Upper lobe of left lung (tissue), 6 donors: ENCODE measurements around the gene EVL. TPM values are rescaled to one million over a fixed set of nuclear protein-coding genes. Genes with fewer than 3 reads are reported as not detected.
A peak's percentile ranks its signal among the peaks of the same experiment; 100 is the strongest.
"Not testable (repeated sequence)": the region's sequence is repeated elsewhere in the genome, so short reads cannot be mapped to it uniquely, and the experiment has no call there.

Source experiments
- ATAC-seq, 2 donors: fragments of 200-7000 bp; cut with Tn5 transposase; one replicate each; pipeline ENCODE4 v1.9.1; 2022; ENCODE audit warnings: mild to moderate bottlenecking in 2 of 2, moderate library complexity in 2 of 2; ENCODE audit not compliant: low FRiP score in 2 of 2
- DNase-seq, 2 donors: peaks; one replicate each; pipeline ENCODE4 v3.0.0-alpha.2; 2019 to 2020
- H3K27ac ChIP-seq, 4 donors: fragments of 200-600 bp; sonication (generic); one replicate each; pipeline ENCODE4 v1.5.1; 2016 to 2019
- H3K27me3 ChIP-seq, 4 donors: fragments of 200-600 bp; sonication (generic); one replicate each; pipeline ENCODE4 v1.5.1; 2017 to 2019
- H3K36me3 ChIP-seq, 4 donors: fragments of 200-600 bp; sonication (generic); one replicate each; pipeline ENCODE4 v1.5.1; 2016 to 2019
- H3K4me1 ChIP-seq, 4 donors: fragments of 200-600 bp; sonication (generic); one replicate each; pipeline ENCODE4 v1.5.1; 2018 to 2019
- H3K4me3 ChIP-seq, 4 donors: fragments of 200-600 bp; sonication (generic); one replicate each; pipeline ENCODE4 v1.5.1; 2017 to 2019; ENCODE audit warnings: mild to moderate bottlenecking in 2 of 4, moderate library complexity in 1 of 4
- H3K9me3 ChIP-seq, 4 donors: fragments of 200-600 bp; sonication (generic); one replicate each; pipeline ENCODE4 v1.5.1; 2018 to 2019
- CTCF ChIP-seq, 6 experiments: fragments of 450-650 bp in 4 of 6; fragments of 200-600 bp in 2 of 6; sonication (generic) in 2 of 6; IDR thresholded peaks; one replicate each; pipeline ENCODE4 v1.5.1; 2016 to 2019; ENCODE audit warnings: antibody characterized with exemption in 6 of 6
- EP300 ChIP-seq, 4 donors: sonication (generic); formaldehyde crosslinking; IDR thresholded peaks; one replicate each; pipeline ENCODE4 v1.5.1; 2017; ENCODE audit warnings: antibody characterized with exemption in 4 of 4, control low read depth in 2 of 4
- POLR2A ChIP-seq, 4 donors: fragments of 450-650 bp; IDR thresholded peaks; one replicate each; pipeline ENCODE4 v1.5.1; 2016 to 2017; ENCODE audit warnings: antibody characterized with exemption in 4 of 4, mild to moderate bottlenecking in 2 of 4
- POLR2AphosphoS5 ChIP-seq, 2 donors: sonication (generic); formaldehyde crosslinking; IDR thresholded peaks; one replicate each; pipeline ENCODE4 v1.5.1; 2017; ENCODE audit warnings: antibody characterized with exemption in 2 of 2
- WGBS, 2 donors: methylation state at CpG; one replicate each; pipeline ENCODE4 v1.1.5; 2017 to 2018; 5-methylcytosine and 5-hydroxymethylcytosine counted together
- total RNA-seq, 6 donors: library from RNA; depleted of rRNA in 4 of 6; stranded (reverse); fragments of >200 nt in 4 of 6; gene quantifications; one replicate each; pipeline versions ENCODE4 v1.1.0 to v1.2.1, GENCODE V29; 2016 to 2021
- donor health status: DM: no; HTN: no; CAD: no; lungs with moderate emphysema.
- donor health status: DM: no; HTN: yes; CAD: no; lungs with severe emphysema.

The EVL gene
- total RNA-seq, 6 donors from 2014 or later = 69.6 to 222 (median 140) TPM

GRCh38 chr14:100155756-100156616 lies 90.8 kb downstream of the EVL start:
- TF ChIP-seq POLR2AphosphoS5 (IDR thresholded peaks at IDR 0.05) (no peak), EP300 (IDR thresholded peaks at IDR 0.05) (no peak), POLR2A (IDR thresholded peaks at IDR 0.05) (no peak), CTCF (IDR thresholded peaks at IDR 0.05) (no peak)
- H3K27ac ChIP-seq = peak overlapping the region in 1 of 4 donors; percentile 19
- peaks cover 0 to 11% (median 6%) of the 10 kb centered on the region in 4 donors for H3K9me3 ChIP-seq
- ATAC-seq = no peak
- no peaks in the 10 kb centered on the region for H3K36me3 ChIP-seq
- DNase-seq = no peak
- H3K4me1 ChIP-seq = peaks cover 15 to 31% (median 24%) of the 10 kb centered on the region in 4 donors
- peaks cover 0 to 16% (median 11%) of the 10 kb centered on the region in 4 donors for H3K27me3 ChIP-seq
- H3K4me3 ChIP-seq = no peak overlapping the region
- WGBS, 2 donors = 58 to 67% methylated on average over 12 of the region's 12 CpGs

- WGBS, 2 donors = 81 to 85% methylated on average over 6 of the region's 6 CpGs
- ATAC-seq (no peak), DNase-seq (no peak)
- H3K9me3 ChIP-seq = peaks cover 0 to 11% (median 6%) of the 10 kb centered on the region in 4 donors
- H3K4me1 ChIP-seq = peaks cover 15 to 31% (median 24%) of the 10 kb centered on the region in 4 donors
- no peak overlapping the region for H3K4me3 ChIP-seq
- H3K27ac ChIP-seq = peak overlapping the region in 1 of 4 donors; percentile 19
- H3K27me3 ChIP-seq = peaks cover 0 to 16% (median 11%) of the 10 kb centered on the region in 4 donors
- no peaks in the 10 kb centered on the region for H3K36me3 ChIP-seq
- TF ChIP-seq EP300 (IDR thresholded peaks at IDR 0.05) = no peak
- no peak for TF ChIP-seq CTCF (IDR thresholded peaks at IDR 0.05)
- TF ChIP-seq POLR2A (IDR thresholded peaks at IDR 0.05) = no peak
- no peak for TF ChIP-seq POLR2AphosphoS5 (IDR thresholded peaks at IDR 0.05)
Observed at GRCh38 chr14:100156776-100157175, 91.6 kb downstream of the EVL start.

DNA sequence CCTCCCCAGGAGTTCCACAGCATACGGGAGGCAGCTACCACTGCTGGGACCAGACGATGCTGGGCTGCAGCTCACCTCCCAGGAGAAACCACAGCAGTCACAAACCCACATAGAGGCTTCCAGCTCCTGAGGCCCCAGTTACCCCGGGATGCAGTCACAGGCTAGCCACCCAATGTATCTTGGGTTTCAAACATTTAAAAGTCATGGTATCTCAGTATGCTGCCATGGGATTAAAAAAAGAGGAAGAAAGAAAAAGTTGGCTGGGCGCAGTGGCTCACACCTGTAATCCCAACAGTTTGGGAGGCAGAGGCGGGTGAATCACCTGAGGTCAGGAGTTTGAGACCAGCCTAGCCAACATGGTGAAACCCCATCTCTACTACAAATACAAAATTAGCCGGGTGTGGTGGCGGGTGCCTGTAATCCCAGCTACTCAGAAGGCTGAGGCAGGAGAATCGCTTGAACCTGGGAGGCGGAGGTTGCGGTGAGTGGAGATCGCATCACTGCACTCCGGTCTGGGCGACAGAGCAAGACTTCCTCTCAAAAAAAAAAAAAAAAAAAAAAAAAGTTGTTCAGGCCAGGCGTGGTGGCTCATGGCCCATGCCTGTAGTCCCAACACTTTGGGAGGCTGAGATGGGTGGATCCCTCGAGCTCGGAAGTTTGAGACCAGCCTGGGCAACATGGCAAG lies 92.5 kb downstream of the EVL start:
- not testable (repeated sequence) for DNase-seq, H3K4me3 ChIP-seq, H3K27ac ChIP-seq, H3K36me3 ChIP-seq, ATAC-seq
- Histone ChIP-seq H3K4me1 (peaks cover 15 to 31% (median 24%) of the 10 kb centered on the region in 4 donors), H3K27me3 (peaks cover 0 to 16% (median 11%) of the 10 kb centered on the region in 4 donors), H3K9me3 (peaks cover 0 to 11% (median 6%) of the 10 kb centered on the region in 4 donors)
- 88 to 89% methylated on average over 14 to 16 of the region's 16 CpGs for WGBS, 2 donors

GRCh38 chr14:100158566-100159093 lies 93.4 kb downstream of the EVL start:
- 29 to 39% methylated on average over 21 to 30 of the region's 32 CpGs for WGBS, 2 donors
- H3K9me3 ChIP-seq = peaks cover 0 to 11% (median 6%) of the 10 kb centered on the region in 4 donors
- peaks cover 0 to 16% (median 11%) of the 10 kb centered on the region in 4 donors for H3K27me3 ChIP-seq
- ATAC-seq (no peak), DNase-seq (no peak)
- peak overlapping the region in 3 of 4 donors; percentile 47 to 60 (median 58) for H3K4me3 ChIP-seq
- H3K36me3 ChIP-seq = no peaks in the 10 kb centered on the region
- peaks cover 15 to 31% (median 24%) of the 10 kb centered on the region in 4 donors for H3K4me1 ChIP-seq
- H3K27ac ChIP-seq = no peak overlapping the region
- TF ChIP-seq POLR2AphosphoS5 (IDR thresholded peaks at IDR 0.05) = no peak
- no peak for TF ChIP-seq EP300 (IDR thresholded peaks at IDR 0.05)
- no peak for TF ChIP-seq CTCF (IDR thresholded peaks at IDR 0.05)
- no peak for TF ChIP-seq POLR2A (IDR thresholded peaks at IDR 0.05)
